Measurements from ENCODE around the gene SDCBP2. TPM values are rescaled to one million over a fixed set of nuclear protein-coding genes. Genes with fewer than 3 reads are reported as not detected.

SDCBP2 gene
- total and polyA plus RNA-seq, 2 of the 8 experiments (the other 6 are each of a cell fraction or from before 2014, with no cell fraction given): 4.2 to 6.7 TPM

GRCh38 chr20:1304710-1305515, 24.0 kb downstream of the SDCBP2 start:
- Histone ChIP-seq H2AFZ (ENCODE audit: low read length) (no peak overlapping the region), H2BK120ac (replicated peaks; ENCODE audit: low read depth, low read length) (no peak overlapping the region), H3K4me2 (ENCODE audit: insufficient read depth in 1 of 2, low read depth in 2 of 2, low read length in 2 of 2) (no peak overlapping the region), H3K4me1 (replicated peaks in 1 of 4; ENCODE audit: control insufficient read depth in 3 of 4, insufficient read depth in 4 of 4, low read length in 3 of 4) (peaks cover 0 to 12% (median 4%) of the 10 kb centered on the region in 4 experiments; a peak in 6 of 7 replicates), H2BK12ac (ENCODE audit: low read depth, low read length) (no peak overlapping the region), H4K8ac (ENCODE audit: extremely low read depth, insufficient read depth, low read length) (no peak overlapping the region), H3K27me3 (replicated peaks in 1 of 4; ENCODE audit: control insufficient read depth in 3 of 4, extremely low read depth in 1 of 4, insufficient read depth in 3 of 4, low read length in 3 of 4) (no peaks in the 10 kb centered on the region), H3K9me3 (ENCODE audit: insufficient read depth in 2 of 2, low read depth in 1 of 2, low read length in 1 of 2) (no peaks in the 10 kb centered on the region), H4K20me1 (replicated peaks in 1 of 2; ENCODE audit: control insufficient read depth in 1 of 2, insufficient read depth in 2 of 2, low read length in 2 of 2) (no peaks in the 10 kb centered on the region), H3K18ac (ENCODE audit: extremely low read depth, low read length) (no peak overlapping the region), H2BK15ac (ENCODE audit: low read length) (no peak overlapping the region; the same call in 1 of the 2 replicates), H4K91ac (replicated peaks; ENCODE audit: insufficient read length, low read length) (no peak overlapping the region), H3K4ac (replicated peaks; ENCODE audit: insufficient read length, low read depth, low read length) (no peak overlapping the region), H3K4me3 (ENCODE audit: extremely low read depth in 1 of 4, insufficient read depth in 2 of 4, low read depth in 3 of 4, low read length in 4 of 4) (no peak overlapping the region), H2BK5ac (ENCODE audit: low read depth, low read length) (no peak overlapping the region; the same call in 1 of the 2 replicates), H3K79me1 (ENCODE audit: low read depth, low read length) (no peaks in the 10 kb centered on the region), H3K9ac (replicated peaks in 1 of 4; ENCODE audit: extremely low read depth in 1 of 4, low read depth in 3 of 4, low read length in 3 of 4) (no peak overlapping the region), H4K5ac (ENCODE audit: insufficient read length, low read depth, low read length) (no peak overlapping the region), H2BK20ac (ENCODE audit: low read length) (no peak overlapping the region), H3K23ac (ENCODE audit: insufficient read length) (no peak overlapping the region), H3K27ac (ENCODE audit: low read depth, low read length) (no peak overlapping the region), H3K79me2 (ENCODE audit: control insufficient read depth in 1 of 2, insufficient read depth in 2 of 2, low read length in 2 of 2) (no peaks in the 10 kb centered on the region), H3K14ac (ENCODE audit: insufficient read length) (no peak overlapping the region), H3K23me2 (ENCODE audit: low read depth, low read length) (no peaks in the 10 kb centered on the region), H2AK5ac (ENCODE audit: low read depth, low read length) (no peak overlapping the region), H3K56ac (replicated peaks; ENCODE audit: insufficient read length, low read depth, low read length) (no peak overlapping the region), H3K36me3 (ENCODE audit: control insufficient read depth in 2 of 4, insufficient read depth in 4 of 4, low read length in 3 of 4) (no peaks in the 10 kb centered on the region; a peak in 1 of 8 replicates)
- FAIRE-seq: no peak
- ChIA-PET CTCF (ENCODE audit: partially characterized antibody) (interaction anchor here (0.6 to 2.2 kb wide), 6 partner anchors 8 to 432 kb away, joined by 3 to 11 read pairs (median 3); no protein-coding TSS in a partner anchor), POLR2A (ENCODE audit: partially characterized antibody) (interaction anchor here (0.8 to 1.1 kb wide), 2 partner anchors 21 to 24 kb away, joined by 3 read pairs; no protein-coding TSS in a partner anchor)
- 90% methylated on average over 26 of the region's 31 CpGs; no CpG with 5 or more reads in 1 of the 2 experiments for whole genome bisulfite sequencing, 2 experiments (ENCODE audit: extremely low coverage in 1 of 2, insufficient coverage in 1 of 2, insufficient read length in 1 of 2, insufficient replicate concordance in 2 of 2, low coverage in 1 of 2, low lambda C conversion rate in 2 of 2, missing lambda C conversion rate in 1 of 2)
- no peak for DNase-seq (ENCODE audit: low read depth in 1 of 2, low spot score in 2 of 2)

Data from H1 (cell line).